ENCODE measurements around the gene HMG20B.

Gene HMG20B

DNA sequence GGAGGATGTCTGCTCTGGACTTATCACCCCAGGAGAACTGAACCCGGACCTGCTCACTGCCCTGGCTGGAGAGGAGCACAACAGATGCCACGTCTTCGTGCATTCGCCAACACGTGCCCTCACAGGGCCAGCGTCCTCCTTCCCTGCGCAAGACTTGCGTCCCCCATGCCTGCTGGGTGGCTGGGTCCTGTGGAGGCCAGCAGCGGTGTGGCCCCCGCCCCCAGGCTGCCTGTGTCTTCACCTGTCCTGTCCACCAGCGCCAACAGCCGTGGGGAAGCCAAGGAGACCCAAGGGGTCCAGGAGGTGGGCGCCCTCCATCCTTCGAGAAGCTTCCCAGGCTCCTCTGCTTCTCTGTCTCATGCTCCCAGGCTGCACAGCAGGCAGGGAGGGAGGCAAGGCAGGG, 37.2 kb upstream of the HMG20B start:
- DNase-seq = no peak
- H2AK5ac ChIP-seq (ENCODE audit: low read length, severe bottlenecking) = no peak overlapping the region

DNA sequence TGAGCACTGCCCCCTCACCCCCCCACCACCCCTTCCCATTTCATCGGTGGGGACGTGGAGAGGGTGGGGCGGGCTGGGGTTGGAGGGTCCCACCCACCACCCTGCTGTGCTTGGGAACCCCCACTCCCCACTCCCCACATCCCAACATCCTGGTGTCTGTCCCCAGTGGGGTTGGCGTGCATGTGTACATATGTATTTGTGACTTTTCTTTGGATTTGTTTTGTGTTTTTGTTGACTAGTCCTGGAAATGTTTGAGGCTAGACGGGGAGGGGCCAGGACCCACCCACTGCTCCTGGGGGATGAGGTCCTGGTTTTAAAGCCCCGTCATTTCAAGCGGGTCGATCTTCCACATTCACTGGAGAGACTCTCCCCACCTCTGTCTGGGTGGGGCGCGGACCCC, 36.8 kb upstream of the HMG20B start:
- Histone ChIP-seq H3K4ac (ENCODE audit: low read depth in 1 of 2, low read length in 2 of 2) (no peak overlapping the region), H2BK12ac (ENCODE audit: low read length in 2 of 2) (no peak overlapping the region), H2BK120ac (ENCODE audit: low read depth, low read length) (no peak overlapping the region), H3K9ac (ENCODE audit: low read length) (peak overlapping the region; percentile 22), H2AK5ac (ENCODE audit: low read length, severe bottlenecking) (no peak overlapping the region), H3K18ac (ENCODE audit: low read depth in 1 of 2, low read length in 2 of 2) (no peak overlapping the region), H3K27me3 (ENCODE audit: control insufficient read depth in 1 of 2, insufficient read depth in 1 of 2, low read length in 2 of 2) (no peaks in the 10 kb centered on the region), H3K27ac (ENCODE audit: low read length, poor library complexity, severe bottlenecking) (no peak overlapping the region), H2BK15ac (ENCODE audit: low read depth, poor library complexity, severe bottlenecking) (no peak overlapping the region), H3K23ac (ENCODE audit: low read length in 2 of 2) (no peak overlapping the region), H2AFZ (ENCODE audit: low read depth, low read length) (no peak overlapping the region), H4K91ac (ENCODE audit: low read length) (no peak overlapping the region), H3K79me1 (replicated peaks; ENCODE audit: low read length, poor library complexity, severe bottlenecking) (peaks cover 5% of the 10 kb centered on the region), H3K4me1 (ENCODE audit: control insufficient read depth, insufficient read depth, low read depth, low read length) (peaks cover 19% of the 10 kb centered on the region), H4K8ac (ENCODE audit: low read length) (no peak overlapping the region), H3K4me2 (ENCODE audit: low read length, poor library complexity, severe bottlenecking) (no peak overlapping the region), H3K14ac (ENCODE audit: low read length in 2 of 2) (no peak overlapping the region), H2BK5ac (ENCODE audit: low read depth, low read length, poor library complexity, severe bottlenecking) (no peak overlapping the region), H3K4me3 (ENCODE audit: insufficient read depth in 1 of 2, low read depth in 1 of 2, low read length in 2 of 2) (no peak overlapping the region), H3K36me3 (ENCODE audit: control insufficient read depth in 1 of 2, insufficient read depth in 2 of 2, low read depth in 1 of 2, low read length in 2 of 2) (peaks cover 57 to 82% of the 10 kb centered on the region in 2 experiments), H3K9me3 (ENCODE audit: control insufficient read depth, low read length) (no peaks in the 10 kb centered on the region)
- no peak for DNase-seq
- WGBS = 96% methylated on average over 6 of the region's 10 CpGs

More for the DNA sequence above, 37.2 kb upstream of the HMG20B start:
- no peak overlapping the region for H2BK120ac ChIP-seq (ENCODE audit: low read depth, low read length)
- no peak overlapping the region for H4K91ac ChIP-seq (ENCODE audit: low read length)
- H3K27ac ChIP-seq (ENCODE audit: low read length, poor library complexity, severe bottlenecking) = no peak overlapping the region
- H3K4me3 ChIP-seq (ENCODE audit: insufficient read depth in 1 of 2, low read depth in 1 of 2, low read length in 2 of 2) = no peak overlapping the region
- peaks cover 61 to 86% of the 10 kb centered on the region in 2 experiments for H3K36me3 ChIP-seq (ENCODE audit: control insufficient read depth in 1 of 2, insufficient read depth in 2 of 2, low read depth in 1 of 2, low read length in 2 of 2)
- H4K8ac ChIP-seq (ENCODE audit: low read length) = no peak overlapping the region
- no peaks in the 10 kb centered on the region for H3K27me3 ChIP-seq (ENCODE audit: control insufficient read depth in 1 of 2, insufficient read depth in 1 of 2, low read length in 2 of 2)
- H3K9me3 ChIP-seq (ENCODE audit: control insufficient read depth, low read length) = no peaks in the 10 kb centered on the region
- no peak overlapping the region for H3K4me2 ChIP-seq (ENCODE audit: low read length, poor library complexity, severe bottlenecking)
- H3K4ac ChIP-seq (ENCODE audit: low read depth in 1 of 2, low read length in 2 of 2) = no peak overlapping the region
- no peak overlapping the region for H3K23ac ChIP-seq (ENCODE audit: low read length in 2 of 2)
- no peak overlapping the region for H2AFZ ChIP-seq (ENCODE audit: low read depth, low read length)
- H3K4me1 ChIP-seq (ENCODE audit: control insufficient read depth, insufficient read depth, low read depth, low read length) = peaks cover 19% of the 10 kb centered on the region
- H3K79me1 ChIP-seq (replicated peaks; ENCODE audit: low read length, poor library complexity, severe bottlenecking) = peaks cover 8% of the 10 kb centered on the region
- no peak overlapping the region for H3K18ac ChIP-seq (ENCODE audit: low read depth in 1 of 2, low read length in 2 of 2)
- 98% methylated on average over 11 of the region's 14 CpGs for WGBS
- no peak overlapping the region for H2BK15ac ChIP-seq (ENCODE audit: low read depth, poor library complexity, severe bottlenecking)
- H3K14ac ChIP-seq (ENCODE audit: low read length in 2 of 2) = no peak overlapping the region
- no peak overlapping the region for H2BK12ac ChIP-seq (ENCODE audit: low read length in 2 of 2)
- H2BK5ac ChIP-seq (ENCODE audit: low read depth, low read length, poor library complexity, severe bottlenecking) = no peak overlapping the region
- no peak overlapping the region for H3K9ac ChIP-seq (ENCODE audit: low read length)

DNA sequence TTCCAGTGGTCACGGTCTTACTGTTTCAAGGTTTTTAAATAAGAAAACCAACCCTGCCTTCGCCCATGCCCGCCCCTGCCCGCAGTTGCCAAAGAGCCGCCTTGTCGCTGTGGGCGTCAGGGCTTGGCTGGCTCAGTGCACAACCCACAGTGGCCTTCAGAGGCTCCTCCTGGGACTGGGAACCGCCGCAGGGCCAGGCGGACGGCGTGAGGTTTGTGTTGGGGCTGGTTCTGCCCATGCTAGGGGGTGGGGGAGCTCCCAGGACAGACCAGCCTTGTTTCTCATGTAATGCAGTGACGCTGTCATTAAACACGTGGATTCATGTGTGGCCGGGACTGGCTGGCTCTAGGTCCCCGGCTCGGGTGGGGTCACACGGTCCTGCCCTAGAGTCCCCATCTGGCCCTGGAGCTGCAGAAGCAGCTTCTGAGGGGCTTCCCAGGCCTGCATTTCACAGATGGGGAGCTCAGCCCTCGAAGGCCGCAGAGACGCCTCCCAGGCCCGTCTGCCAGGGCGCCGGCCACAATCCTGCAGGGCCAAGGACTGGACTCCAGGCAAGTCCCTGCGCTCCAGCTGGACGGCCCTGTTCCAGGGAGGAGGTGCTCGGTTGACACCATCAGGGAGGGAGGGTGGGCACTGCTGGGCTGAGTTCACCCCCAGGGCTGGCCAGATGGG, 36.2 kb upstream of the HMG20B start:
- H2AK5ac ChIP-seq (ENCODE audit: low read length, severe bottlenecking) = no peak overlapping the region
- H3K27ac ChIP-seq (ENCODE audit: low read length, poor library complexity, severe bottlenecking) = no peak overlapping the region
- H3K14ac ChIP-seq (ENCODE audit: low read length in 2 of 2) = no peak overlapping the region
- WGBS = 94% methylated on average over 27 of the region's 27 CpGs
- no peak overlapping the region for H4K91ac ChIP-seq (ENCODE audit: low read length)
- H3K4me1 ChIP-seq (ENCODE audit: control insufficient read depth, insufficient read depth, low read depth, low read length) = peaks cover 19% of the 10 kb centered on the region
- peaks cover 51 to 76% of the 10 kb centered on the region in 2 experiments for H3K36me3 ChIP-seq (ENCODE audit: control insufficient read depth in 1 of 2, insufficient read depth in 2 of 2, low read depth in 1 of 2, low read length in 2 of 2)
- H3K23ac ChIP-seq (ENCODE audit: low read length in 2 of 2) = no peak overlapping the region
- H3K9me3 ChIP-seq (ENCODE audit: control insufficient read depth, low read length) = no peaks in the 10 kb centered on the region
- peak overlapping the region in 1 of 2 experiments; percentile 4 for H3K4me3 ChIP-seq (ENCODE audit: insufficient read depth in 1 of 2, low read depth in 1 of 2, low read length in 2 of 2)
- no peak overlapping the region for H2BK12ac ChIP-seq (ENCODE audit: low read length in 2 of 2)
- H3K79me1 ChIP-seq (replicated peaks; ENCODE audit: low read length, poor library complexity, severe bottlenecking) = peaks cover 4% of the 10 kb centered on the region
- no peak overlapping the region for H3K4me2 ChIP-seq (ENCODE audit: low read length, poor library complexity, severe bottlenecking)
- H4K8ac ChIP-seq (ENCODE audit: low read length) = peak overlapping the region; percentile 53
- peak overlapping the region; percentile 22 for H3K9ac ChIP-seq (ENCODE audit: low read length)
- no peak overlapping the region for H2AFZ ChIP-seq (ENCODE audit: low read depth, low read length)
- H3K18ac ChIP-seq (ENCODE audit: low read depth in 1 of 2, low read length in 2 of 2) = no peak overlapping the region
- H2BK120ac ChIP-seq (ENCODE audit: low read depth, low read length) = no peak overlapping the region
- H2BK5ac ChIP-seq (ENCODE audit: low read depth, low read length, poor library complexity, severe bottlenecking) = no peak overlapping the region
- H2BK15ac ChIP-seq (ENCODE audit: low read depth, poor library complexity, severe bottlenecking) = no peak overlapping the region
- no peaks in the 10 kb centered on the region for H3K27me3 ChIP-seq (ENCODE audit: control insufficient read depth in 1 of 2, insufficient read depth in 1 of 2, low read length in 2 of 2)
- H3K4ac ChIP-seq (ENCODE audit: low read depth in 1 of 2, low read length in 2 of 2) = no peak overlapping the region
- DNase-seq = no peak

DNA sequence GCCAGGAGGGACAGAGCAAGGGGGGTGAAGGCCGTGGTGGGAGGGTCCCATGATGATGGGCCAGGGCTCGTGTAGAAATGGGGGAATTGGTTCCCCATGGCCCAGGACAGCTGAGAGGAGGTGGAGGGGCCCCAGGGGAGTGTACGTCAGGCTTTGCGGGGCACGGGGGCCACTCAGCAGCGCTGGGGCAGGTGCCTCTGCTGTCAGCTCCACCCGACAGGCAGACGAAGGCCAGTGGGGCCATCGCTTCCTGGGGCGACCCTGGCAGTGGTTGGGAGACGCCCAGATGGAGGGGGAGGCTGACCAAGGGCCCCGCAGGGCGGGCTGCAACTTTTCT, 35.7 kb upstream of the HMG20B start:
- Histone ChIP-seq H2AFZ (ENCODE audit: low read depth, low read length) (no peak overlapping the region), H3K23ac (ENCODE audit: low read length in 2 of 2) (no peak overlapping the region), H3K9ac (ENCODE audit: low read length) (no peak overlapping the region), H3K36me3 (ENCODE audit: control insufficient read depth in 1 of 2, insufficient read depth in 2 of 2, low read depth in 1 of 2, low read length in 2 of 2) (peaks cover 46 to 71% of the 10 kb centered on the region in 2 experiments), H3K9me3 (ENCODE audit: control insufficient read depth, low read length) (no peaks in the 10 kb centered on the region), H2BK12ac (ENCODE audit: low read length in 2 of 2) (no peak overlapping the region), H3K79me1 (replicated peaks; ENCODE audit: low read length, poor library complexity, severe bottlenecking) (peaks cover 3% of the 10 kb centered on the region), H2AK5ac (ENCODE audit: low read length, severe bottlenecking) (no peak overlapping the region), H3K27ac (ENCODE audit: low read length, poor library complexity, severe bottlenecking) (no peak overlapping the region), H2BK5ac (ENCODE audit: low read depth, low read length, poor library complexity, severe bottlenecking) (no peak overlapping the region), H3K4me3 (ENCODE audit: insufficient read depth in 1 of 2, low read depth in 1 of 2, low read length in 2 of 2) (no peak overlapping the region), H3K4me2 (ENCODE audit: low read length, poor library complexity, severe bottlenecking) (no peak overlapping the region), H3K27me3 (ENCODE audit: control insufficient read depth in 1 of 2, insufficient read depth in 1 of 2, low read length in 2 of 2) (no peaks in the 10 kb centered on the region), H4K91ac (ENCODE audit: low read length) (no peak overlapping the region), H2BK15ac (ENCODE audit: low read depth, poor library complexity, severe bottlenecking) (no peak overlapping the region), H3K4me1 (ENCODE audit: control insufficient read depth, insufficient read depth, low read depth, low read length) (peaks cover 19% of the 10 kb centered on the region), H2BK120ac (ENCODE audit: low read depth, low read length) (no peak overlapping the region), H3K4ac (ENCODE audit: low read depth in 1 of 2, low read length in 2 of 2) (peak overlapping the region in 1 of 2 experiments; percentile 13), H3K18ac (ENCODE audit: low read depth in 1 of 2, low read length in 2 of 2) (no peak overlapping the region), H3K14ac (ENCODE audit: low read length in 2 of 2) (no peak overlapping the region), H4K8ac (ENCODE audit: low read length) (no peak overlapping the region)
- no peak for DNase-seq
- WGBS = 82% methylated on average over 13 of the region's 13 CpGs

Data from mesenchymal stem cell (in vitro differentiated cells and primary cell).